H1 (cell line): ENCODE measurements around the gene FAM131A. TPM values are rescaled to one million over a fixed set of nuclear protein-coding genes. Genes with fewer than 3 reads are reported as not detected.

Experiments used
- ATF3 ChIP-seq: IDR thresholded peaks from 2 replicates; pipeline ENCODE4 v1.6.1; 2011; ENCODE audit warnings: low read depth, mild to moderate bottlenecking, low read length; ENCODE audit not compliant: insufficient read depth
- BRCA1 ChIP-seq: IDR thresholded peaks from 2 replicates; pipeline ENCODE4 v1.6.1; 2012; ENCODE audit warnings: low read depth, low read length, improper control_type of control experiment
- GTF2F1 ChIP-seq: IDR thresholded peaks from 2 replicates; pipeline ENCODE4 v1.6.1; 2012; ENCODE audit warnings: low read depth, low read length, improper control_type of control experiment, borderline replicate concordance
- HDAC2 ChIP-seq, 2 experiments: fragments of 300-600 bp in 1 of 2; sonication (generic) in 1 of 2; IDR thresholded peaks; 2 replicates each; pipeline ENCODE4 v1.6.1; 2011 to 2012; ENCODE audit warnings: low read depth in 2 of 2, low read length in 2 of 2, mild to moderate bottlenecking in 2 of 2, moderate library complexity in 2 of 2, borderline replicate concordance in 1 of 2, inconsistent platforms in 1 of 2
- KDM5A ChIP-seq: fragments of 200-600 bp; IDR thresholded peaks from 2 replicates; pipeline ENCODE4 v1.7.1; 2012; ENCODE audit warnings: mild to moderate bottlenecking, low read length, inconsistent platforms, mixed read lengths
- SIRT6 ChIP-seq: IDR thresholded peaks from one replicate; pipeline ENCODE4 v1.7.1; 2012; ENCODE audit warnings: low read length, inconsistent platforms
- SP4 ChIP-seq: IDR thresholded peaks from 2 replicates; pipeline ENCODE4 v1.6.1; 2012; ENCODE audit warnings: low read length, inconsistent platforms
- SUZ12 ChIP-seq: fragments of 200-600 bp; sonication (generic); IDR thresholded peaks from 2 replicates; pipeline ENCODE4 v1.6.1; 2012; ENCODE audit warnings: mild to moderate bottlenecking, inconsistent platforms, low read length, moderate library complexity, mixed read lengths
- TBP ChIP-seq: IDR thresholded peaks from 2 replicates; pipeline ENCODE4 v1.6.1; 2011; ENCODE audit warnings: low read depth, low read length, improper control_type of control experiment
- ZNF274 ChIP-seq: IDR thresholded peaks from 2 replicates; pipeline ENCODE4 v1.7.0; 2012; ENCODE audit warnings: low read length, borderline replicate concordance; ENCODE audit errors: extremely low read depth
- polyA plus RNA-seq, 7 experiments: library from polyadenylated mRNA; depleted of rRNA in 3 of 7; stranded (reverse) in 5 of 7; unstranded in 2 of 7; fragments of >200 nt in 5 of 7; fragments of 200-250 nt in 2 of 7; gene quantifications; 1 replicate in 5 of 7; 2 replicates in 1 of 7; 4 replicates in 1 of 7; pipeline versions ENCODE4 v1.2.1 to v1.2.3, GENCODE V29; 2011 to 2013; ENCODE audit warnings: missing spikeins in 2 of 7, mixed read lengths in 2 of 7
- total RNA-seq: library from RNA; stranded (reverse); fragmentation: NEBNext Ultra II Directional; extraction: Animal tissue kit (Norgen Biotek cat#: 25700); gene quantifications from 2 replicates; pipeline ENCODE4 v1.2.1, GENCODE V29; 2021

FAM131A gene
- total and polyA plus RNA-seq, 2 of the 8 experiments (the other 6 are each of a cell fraction or from before 2014, with no cell fraction given): 16.0 to 21.9 TPM

GRCh38 chr3:184325715-184326369, 11.6 kb upstream of the FAM131A start (continued):
- no peak for TF ChIP-seq HDAC2 (IDR thresholded peaks at IDR 0.05; ENCODE audit: borderline replicate concordance in 1 of 2, low read depth in 2 of 2, low read length in 2 of 2)
- TF ChIP-seq SP4: no peak
- no peak for TF ChIP-seq SUZ12
- TF ChIP-seq SIRT6: no peak
- TF ChIP-seq GTF2F1: no peak
- TF ChIP-seq TBP: no peak
- no peak for TF ChIP-seq ATF3
- TF ChIP-seq ZNF274: no peak
- TF ChIP-seq BRCA1: no peak
- TF ChIP-seq KDM5A: no peak
